Thyroid gland (tissue), 4 donors: ENCODE data around the gene STK24. TPM values are rescaled to one million over a fixed set of nuclear protein-coding genes. Genes with fewer than 3 reads are reported as not detected.

ENCODE experiments used
- DNase-seq, 2 donors: peaks; one replicate each; pipeline ENCODE4 v3.0.0-alpha.2; 2019
- H3K27ac ChIP-seq, 3 donors: fragments of 200-600 bp; sonication (generic); 1 replicate in 2 of 3; 2 replicates in 1 of 3; pipeline ENCODE4 v1.5.1; 2016 to 2019; ENCODE audit warnings: mild to moderate bottlenecking in 1 of 3, moderate library complexity in 1 of 3
- H3K27me3 ChIP-seq: fragments of 200-600 bp; sonication (generic); one replicate; pipeline ENCODE4 v1.5.1; 2019
- H3K36me3 ChIP-seq, 2 donors: fragments of 200-600 bp; sonication (generic); one replicate each; pipeline ENCODE4 v1.5.1; 2016 to 2019
- H3K4me1 ChIP-seq, 2 donors: fragments of 200-600 bp; sonication (generic); one replicate each; pipeline ENCODE4 v1.5.1; 2017 to 2019
- H3K4me3 ChIP-seq, 3 donors: fragments of 200-600 bp; sonication (generic); replicated peaks in 1 of 3; 1 replicate in 2 of 3; 2 replicates in 1 of 3; pipeline ENCODE4 v1.5.1; 2016; ENCODE audit warnings: mild to moderate bottlenecking in 1 of 3
- H3K9me3 ChIP-seq: fragments of 200-600 bp; sonication (generic); one replicate; pipeline ENCODE4 v1.5.1; 2017
- CTCF ChIP-seq, 6 experiments: fragments of 200-600 bp in 3 of 6; fragments of 450-650 bp in 3 of 6; sonication (generic) in 3 of 6; IDR thresholded peaks; one replicate each; pipeline ENCODE4 v1.5.1; 2016 to 2019; ENCODE audit warnings: antibody characterized with exemption in 6 of 6, mild to moderate bottlenecking in 2 of 6, inconsistent platforms in 1 of 6, moderate library complexity in 1 of 6
- POLR2A ChIP-seq, 2 donors: fragments of 450-650 bp; IDR thresholded peaks; one replicate each; pipeline ENCODE4 v1.6.1; 2017; ENCODE audit warnings: antibody characterized with exemption in 2 of 2, mild to moderate bottlenecking in 2 of 2, moderate library complexity in 1 of 2
- WGBS, 2 donors: methylation state at CpG; one replicate each; pipeline ENCODE4 v1.1.5; 2017; 5-methylcytosine and 5-hydroxymethylcytosine counted together
- intact Hi-C: fragments of 100-400 bp; cut with DNase I; formaldehyde crosslinking; loops from one replicate; pipeline ENCODE4 v1.15.1; 2023
- total RNA-seq, 4 donors: library from RNA; depleted of rRNA; stranded (reverse); fragments of >200 nt; gene quantifications; one replicate each; pipeline ENCODE4 v1.2.3, GENCODE V29; 2016

Gene STK24
- total RNA-seq, 4 donors from 2014 or later: 74.5 to 102 (median 90.7) TPM

- no peak overlapping the region for H3K27ac ChIP-seq
Measured at GRCh38 chr13:98420554-98421175, 156.2 kb downstream of the STK24 start.

GRCh38 chr13:98419786-98420553 is 156.9 kb downstream of the STK24 start:
- peaks cover 0 to 7% of the 10 kb centered on the region in 2 donors for H3K36me3 ChIP-seq
- intact Hi-C loops: loop anchor here (10.0 kb wide), 1 partner anchor 385 kb away; no protein-coding TSS in a partner anchor
- DNase-seq: no peak
- H3K4me1 ChIP-seq: peaks cover 27 to 33% of the 10 kb centered on the region in 2 donors
- no peak overlapping the region for H3K27ac ChIP-seq
- no peak overlapping the region for H3K4me3 ChIP-seq
- H3K27me3 ChIP-seq: no peaks in the 10 kb centered on the region
- 92 to 95% methylated on average over 9 to 14 of the region's 14 CpGs for WGBS, 2 donors
- TF ChIP-seq POLR2A (IDR thresholded peaks at IDR 0.05): no peak
- no peak for TF ChIP-seq CTCF (IDR thresholded peaks at IDR 0.05)
- H3K9me3 ChIP-seq: no peaks in the 10 kb centered on the region

More at GRCh38 chr13:98420554-98421175, 156.2 kb downstream of the STK24 start:
- no peak overlapping the region for H3K4me3 ChIP-seq
- H3K36me3 ChIP-seq: peaks cover 0 to 7% of the 10 kb centered on the region in 2 donors
- no peaks in the 10 kb centered on the region for H3K9me3 ChIP-seq
- peaks cover 20 to 26% of the 10 kb centered on the region in 2 donors for H3K4me1 ChIP-seq
- 91 to 94% methylated on average over 6 of the region's 6 CpGs for WGBS, 2 donors
- H3K27me3 ChIP-seq: no peaks in the 10 kb centered on the region
- TF ChIP-seq CTCF (IDR thresholded peaks at IDR 0.05): no peak
- no peak for TF ChIP-seq POLR2A (IDR thresholded peaks at IDR 0.05)
- intact Hi-C loops: loop anchor here (10.0 kb wide), 1 partner anchor 386 kb away; no protein-coding TSS in a partner anchor
- no peak for DNase-seq

GRCh38 chr13:98416408-98416807 is 160.5 kb downstream of the STK24 start:
- WGBS, 2 donors: 30 to 37% methylated on average over 4 of the region's 4 CpGs
- TF ChIP-seq CTCF (IDR thresholded peaks at IDR 0.05): no peak
- peak in 1 of 2 donors; percentile 19 for TF ChIP-seq POLR2A (IDR thresholded peaks at IDR 0.05)
- peak; percentile 97 for DNase-seq
- Histone ChIP-seq H3K4me3 (no peak overlapping the region), H3K9me3 (no peaks in the 10 kb centered on the region), H3K27me3 (no peaks in the 10 kb centered on the region), H3K36me3 (no peaks in the 10 kb centered on the region), H3K4me1 (peaks cover 41 to 42% of the 10 kb centered on the region in 2 donors), H3K27ac (peak overlapping the region; percentile 72 to 86 (median 84))
- intact Hi-C loops: no loop called here

- TF ChIP-seq CTCF (IDR thresholded peaks at IDR 0.05) (no peak), POLR2A (IDR thresholded peaks at IDR 0.05) (no peak)
- no peak overlapping the region for H3K4me3 ChIP-seq
- peaks cover 42 to 45% of the 10 kb centered on the region in 2 donors for H3K4me1 ChIP-seq
- H3K27me3 ChIP-seq: no peaks in the 10 kb centered on the region
- DNase-seq: no peak
- H3K9me3 ChIP-seq: no peaks in the 10 kb centered on the region
- H3K27ac ChIP-seq: peak overlapping the region; percentile 72 to 86 (median 84)
- intact Hi-C loops: no loop called here
- no peaks in the 10 kb centered on the region for H3K36me3 ChIP-seq
- WGBS, 2 donors: 88 to 96% methylated on average over 18 of the region's 18 CpGs
Measured at GRCh38 chr13:98415326-98416070, 161.4 kb downstream of the STK24 start.
